ENCODE measurements around the gene ITPKB. TPM values are rescaled to one million over a fixed set of nuclear protein-coding genes. Genes with fewer than 3 reads are reported as not detected.

The ITPKB gene
- total RNA-seq, 2 experiments from 2014 or later: 43.6 to 44.4 TPM

Other genes with a start within 250 kb of the ITPKB start
- gene STUM, start 190.5 kb downstream of the ITPKB start, total RNA-seq: not detected
- 1 to 10 TPM; 4.5 to 4.9 TPM for gene PSEN2, start 131.3 kb upstream of the ITPKB start, total RNA-seq
- gene COQ8A, start 201.0 kb upstream of the ITPKB start, total RNA-seq: 10 to 100 TPM; 18.1 to 18.5 TPM